Erythroblast (primary cell): Measurements from ENCODE around the gene PDIA2.

Experiments used
- DNase-seq, 2 experiments: peaks; one replicate each; lab custom pipeline; 2025; lab: John Stamatoyannopoulos, UW
- GATA1 ChIP-seq: IDR thresholded peaks from 2 replicates; pipeline ENCODE4 v1.6.1; 2011; ENCODE audit warnings: low read depth, mild to moderate bottlenecking, control low read depth, low read length, moderate library complexity
- POLR2A ChIP-seq: IDR thresholded peaks from 2 replicates; pipeline ENCODE4 v1.6.1; 2011; ENCODE audit warnings: mild to moderate bottlenecking, low read length

PDIA2 gene

GRCh38 chr16:289395-289997 lies 6.5 kb downstream of the PDIA2 start:
- TF ChIP-seq POLR2A (no peak), GATA1 (no peak)
- no peak for DNase-seq

- no peak for DNase-seq
- TF ChIP-seq GATA1: no peak
- TF ChIP-seq POLR2A: no peak
Measured at GRCh38 chr16:290015-290680, 7.2 kb downstream of the PDIA2 start.

GRCh38 chr16:290681-291405 lies 7.9 kb downstream of the PDIA2 start:
- TF ChIP-seq POLR2A (no peak), GATA1 (no peak)
- no peak for DNase-seq

- no peak for DNase-seq
- TF ChIP-seq POLR2A (no peak), GATA1 (no peak)
Measured at GRCh38 chr16:291539-291938, 8.6 kb downstream of the PDIA2 start.

- DNase-seq: no peak
- TF ChIP-seq POLR2A (no peak), GATA1 (no peak)
Measured at GRCh38 chr16:293043-293775, 10.2 kb downstream of the PDIA2 start.

- no peak for DNase-seq
- TF ChIP-seq POLR2A: no peak
- no peak for TF ChIP-seq GATA1
Measured at GRCh38 chr16:296276-296675, 13.3 kb downstream of the PDIA2 start.

- DNase-seq: no peak
- TF ChIP-seq POLR2A (no peak), GATA1 (no peak)
Measured at GRCh38 chr16:296806-297510, 14.0 kb downstream of the PDIA2 start.

GRCh38 chr16:297832-298231 lies 14.9 kb downstream of the PDIA2 start:
- DNase-seq: no peak
- TF ChIP-seq GATA1: no peak
- TF ChIP-seq POLR2A: no peak

GRCh38 chr16:301235-301634 lies 18.3 kb downstream of the PDIA2 start:
- TF ChIP-seq POLR2A (no peak), GATA1 (no peak)
- DNase-seq: no peak

GRCh38 chr16:301950-302349 lies 19.0 kb downstream of the PDIA2 start:
- TF ChIP-seq GATA1: no peak
- TF ChIP-seq POLR2A: no peak
- DNase-seq: no peak

GRCh38 chr16:303760-304505 lies 21.0 kb downstream of the PDIA2 start:
- TF ChIP-seq GATA1: no peak
- TF ChIP-seq POLR2A: no peak
- peak; percentile 23 to 31 for DNase-seq

- TF ChIP-seq POLR2A: no peak
- no peak for TF ChIP-seq GATA1
- no peak for DNase-seq
Measured at GRCh38 chr16:305916-306626, 23.1 kb downstream of the PDIA2 start.

- no peak for DNase-seq
- no peak for TF ChIP-seq POLR2A
- no peak for TF ChIP-seq GATA1
Measured at GRCh38 chr16:306911-307370, 24.0 kb downstream of the PDIA2 start.
